ENCODE measurements around the gene BMF.
"Not testable (repeated sequence)": the region's sequence is repeated elsewhere in the genome, so short reads cannot be mapped to it uniquely, and the experiment has no call there.

Gene BMF

GRCh38 chr15:40125950-40126349, 17.3 kb upstream of the BMF start:
- no peak for DNase-seq

- DNase-seq, result not testable (repeated sequence)
These were observed 16.2 kb upstream of the BMF start for GRCh38 chr15:40124807-40125285.

GRCh38 chr15:40124333-40124732, 15.7 kb upstream of the BMF start:
- not testable (repeated sequence) for DNase-seq

GRCh38 chr15:40123863-40124262, 15.2 kb upstream of the BMF start:
- DNase-seq, result not testable (repeated sequence)

GRCh38 chr15:40122989-40123388, 14.3 kb upstream of the BMF start:
- not testable (repeated sequence) for DNase-seq

DNA sequence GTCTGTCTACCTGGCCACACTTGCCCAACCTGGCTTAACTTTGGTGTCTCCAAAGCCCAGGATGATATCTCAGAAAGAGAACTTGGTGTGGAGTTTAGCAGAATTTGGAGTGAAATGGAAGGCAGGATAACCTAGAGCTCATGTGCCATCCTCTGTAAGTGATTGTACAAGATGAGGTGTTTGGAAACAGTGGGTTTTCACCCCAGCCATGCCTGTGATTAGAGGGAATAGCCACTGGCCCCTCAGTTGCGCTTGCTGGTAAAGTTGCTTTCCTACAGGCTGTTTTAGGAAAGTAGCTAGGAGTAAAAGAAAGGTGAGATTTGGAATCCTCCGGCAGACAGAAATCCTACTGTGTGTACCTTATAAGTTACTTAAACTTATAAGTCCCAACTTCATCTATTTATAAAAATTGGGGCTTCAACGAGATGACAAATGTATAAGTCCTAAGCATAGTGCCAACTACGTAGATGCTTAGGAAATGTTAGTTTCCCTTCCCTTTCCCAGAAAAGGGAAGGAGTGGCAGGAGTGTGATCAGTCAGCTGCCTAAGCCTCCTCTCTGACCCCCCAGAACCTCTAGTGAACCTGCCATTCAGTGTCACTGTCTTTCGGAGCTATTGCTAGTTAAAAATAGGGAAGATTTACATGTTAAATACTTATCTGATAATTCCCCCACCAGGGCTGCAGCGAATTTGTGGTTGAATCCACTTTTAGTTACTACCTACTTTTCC, 13.4 kb upstream of the BMF start:
- DNase-seq, result no peak

DNA sequence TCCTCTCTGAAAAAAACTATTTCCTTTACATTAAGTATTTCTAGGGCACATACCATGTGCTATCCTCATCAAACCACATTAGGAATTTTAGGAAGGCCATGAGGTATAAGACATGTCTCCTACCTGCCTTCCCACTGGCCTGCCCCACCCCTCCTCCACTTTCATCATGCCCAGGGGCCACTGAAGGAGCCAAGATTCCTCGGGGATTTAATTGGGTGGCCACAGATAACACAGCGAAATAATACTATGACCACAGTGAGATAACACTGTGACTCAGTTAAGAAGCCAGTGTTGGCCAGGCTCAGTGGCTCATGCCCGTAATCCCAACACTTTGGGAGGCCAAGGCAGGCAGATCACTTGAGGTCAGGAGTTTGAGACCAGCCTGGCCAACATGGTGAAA, 9.8 kb upstream of the BMF start:
- DNase-seq, result peak; percentile 70

DNA sequence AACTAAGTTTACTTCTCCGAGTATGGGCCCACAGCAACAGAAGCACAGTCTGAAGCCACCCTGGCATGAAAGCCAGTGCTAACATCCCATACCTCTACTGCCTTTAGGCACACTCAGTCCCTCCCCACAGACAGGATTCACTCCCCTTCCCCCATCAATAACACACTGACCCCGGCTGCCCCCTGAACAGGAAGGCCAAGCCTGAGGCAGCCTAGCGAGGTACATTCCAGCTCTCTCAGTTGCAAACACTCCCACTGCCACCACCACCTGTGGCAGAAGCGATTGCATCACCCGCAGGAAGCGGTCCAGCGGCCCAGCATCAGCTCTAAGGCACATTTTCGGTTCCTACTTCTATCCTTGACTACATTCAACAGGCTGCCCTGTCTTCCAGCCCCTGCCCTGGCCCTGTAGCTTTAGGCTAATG, 7.0 kb upstream of the BMF start:
- peak; percentile 31 for DNase-seq

DNA sequence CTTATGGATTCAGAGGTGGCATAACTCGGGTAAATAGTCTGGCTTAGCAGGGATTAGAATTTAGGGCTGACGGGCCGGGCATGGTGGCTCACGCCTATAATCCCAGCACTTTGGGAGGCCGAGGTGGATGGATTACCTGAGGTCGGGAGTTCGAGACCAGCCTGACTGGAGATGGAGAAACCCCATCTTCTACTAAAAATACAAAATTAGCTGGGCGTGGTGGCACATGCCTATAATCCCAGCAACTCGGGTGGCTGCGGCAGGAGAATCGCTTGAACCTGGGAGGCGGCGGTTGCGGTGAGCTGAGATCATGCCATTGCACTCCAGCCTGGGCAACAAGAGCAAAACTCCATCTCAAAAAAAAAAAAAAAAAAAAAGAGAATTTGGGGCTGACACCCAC, 6.4 kb upstream of the BMF start:
- DNase-seq, result not testable (repeated sequence)

- DNase-seq, result no peak
These were observed 5.5 kb upstream of the BMF start for GRCh38 chr15:40114218-40114617.

GRCh38 chr15:40112789-40113188, 4.1 kb upstream of the BMF start:
- DNase-seq, result no peak

- DNase-seq, result no peak
These were observed 3.2 kb upstream of the BMF start for GRCh38 chr15:40111888-40112287.

- DNase-seq, result no peak
These were observed 2.3 kb upstream of the BMF start for GRCh38 chr15:40110866-40111550.

- peak; percentile 39 for DNase-seq
These were observed 421 bp downstream of the BMF start for GRCh38 chr15:40108061-40108854.

DNA sequence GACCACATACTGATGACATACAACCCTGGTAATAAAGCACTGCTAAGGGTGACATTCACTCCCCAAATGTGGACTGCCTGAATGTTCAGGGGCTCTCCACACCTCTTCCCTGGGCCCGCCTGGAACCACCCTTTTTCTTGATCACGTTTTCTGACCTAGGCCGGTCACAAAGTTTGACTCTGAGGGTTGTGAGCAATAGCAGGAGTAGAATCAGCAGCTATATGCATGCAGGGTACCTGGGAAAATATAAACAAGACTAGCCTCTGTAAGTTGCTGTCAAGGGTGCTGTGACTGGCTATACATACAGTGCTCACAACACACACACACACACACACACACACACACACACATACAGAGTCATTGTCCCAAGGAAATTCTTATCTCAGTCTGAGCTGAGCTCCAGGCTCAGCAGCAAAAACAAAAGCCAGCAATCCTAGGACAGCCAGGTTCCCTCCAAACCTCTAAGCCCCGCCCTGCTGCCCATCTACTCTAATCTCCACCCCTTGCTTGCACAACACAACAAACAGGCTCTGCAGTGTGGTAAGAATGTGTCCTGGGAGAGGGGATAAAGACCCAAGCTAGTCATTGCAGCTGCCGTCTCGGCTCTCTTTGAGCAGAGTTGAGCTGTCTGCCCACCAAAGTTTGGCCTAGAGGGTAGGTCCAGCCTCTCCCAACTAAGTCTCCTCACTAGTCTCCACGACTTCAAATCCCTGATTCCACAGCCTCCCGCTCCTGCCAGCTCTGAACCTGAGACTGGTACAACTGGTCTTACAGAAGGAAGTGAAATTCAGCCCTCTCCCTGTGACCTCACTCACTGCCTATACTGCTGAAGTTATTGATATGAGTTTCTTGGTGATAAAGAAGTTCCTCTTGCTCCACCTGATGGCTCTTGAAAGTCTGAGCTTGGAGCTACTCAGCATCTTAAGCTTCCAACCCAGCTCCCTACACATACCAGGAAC, 2.2 kb downstream of the BMF start:
- DNase-seq, result no peak

- DNase-seq, result no peak
These were observed 3.0 kb downstream of the BMF start for GRCh38 chr15:40105517-40106202.

- peak; percentile 61 for DNase-seq
These were observed 3.7 kb downstream of the BMF start for GRCh38 chr15:40104865-40105516.

DNA sequence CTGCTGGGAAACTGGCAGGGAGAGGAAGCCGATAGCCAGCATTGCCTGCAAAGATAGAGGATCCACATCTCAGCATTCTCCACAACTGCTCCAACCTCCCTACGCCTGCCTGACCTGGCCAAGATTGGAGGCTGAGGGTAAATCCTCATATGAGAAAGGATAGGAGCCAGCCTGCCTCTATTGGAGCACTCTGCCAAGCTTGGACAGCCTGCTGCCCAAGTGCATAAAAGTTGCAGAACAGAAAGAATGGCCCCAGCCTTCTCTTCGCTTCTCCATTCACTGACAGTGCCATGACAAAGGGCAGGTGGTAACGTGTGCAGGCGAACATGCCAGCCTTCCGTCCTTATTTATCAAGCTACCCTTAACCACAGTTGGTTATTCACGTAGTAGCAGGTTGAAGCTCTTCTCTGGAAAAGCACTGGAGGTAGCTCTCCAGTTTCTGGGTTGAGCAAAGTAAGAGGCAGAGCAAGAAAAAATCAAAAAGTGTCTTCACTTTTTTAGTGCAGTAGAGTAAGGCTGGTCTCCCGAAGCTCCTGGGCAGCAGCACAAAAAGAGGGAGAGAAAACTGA, 4.3 kb downstream of the BMF start:
- no peak for DNase-seq

DNA sequence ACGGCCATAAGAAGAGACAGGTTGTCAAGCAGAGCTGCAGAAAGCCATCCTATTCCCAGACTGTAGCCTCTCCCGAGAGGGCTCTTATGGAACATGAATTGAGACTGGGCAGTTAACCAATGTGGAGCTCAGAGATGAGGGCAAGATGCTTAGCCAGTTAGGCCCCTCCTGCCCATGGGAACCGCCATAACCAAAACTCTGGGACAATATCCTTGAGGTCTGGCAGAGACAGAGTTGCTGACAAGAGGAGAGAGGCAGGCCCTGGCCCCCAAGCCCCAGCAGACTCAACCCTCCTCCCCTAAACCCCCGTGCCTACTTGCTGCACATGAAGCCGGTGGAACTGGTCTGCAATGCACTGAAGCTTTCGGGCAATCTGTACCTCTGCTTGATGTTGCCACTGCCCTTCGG, 4.8 kb downstream of the BMF start:
- no peak for DNase-seq

Data from NCI-H226 (cell line).